Fibroblast of lung (primary cell): Measurements from ENCODE around the gene CCNL1. TPM values are rescaled to one million over a fixed set of nuclear protein-coding genes. Genes with fewer than 3 reads are reported as not detected.
"Not testable (repeated sequence)": the region's sequence is repeated elsewhere in the genome, so short reads cannot be mapped to it uniquely, and the experiment has no call there.

ENCODE experiments used
- DNase-seq, 2 donors: peaks; one replicate each; pipeline versions ENCODE4 v3.0.0 to v3.0.0-alpha.2; 2010; ENCODE audit warnings: low read depth in 2 of 2
- H2AFZ ChIP-seq: 2 replicates; pipeline ENCODE4 v1.5.1; 2012; ENCODE audit warnings: low read length, control low read depth, inconsistent platforms
- H3K27ac ChIP-seq: 2 replicates; pipeline ENCODE4 v1.5.1; 2011; ENCODE audit warnings: low read length, control low read depth; ENCODE audit not compliant: insufficient read depth
- H3K27me3 ChIP-seq: 2 replicates; pipeline ENCODE4 v1.5.1; 2011; ENCODE audit warnings: mild to moderate bottlenecking, low read length; ENCODE audit not compliant: control insufficient read depth, insufficient read depth
- H3K36me3 ChIP-seq: 2 replicates; pipeline ENCODE4 v1.5.1; 2011; ENCODE audit warnings: low read length; ENCODE audit not compliant: control insufficient read depth, insufficient read depth
- H3K4me1 ChIP-seq: 2 replicates; pipeline ENCODE4 v1.5.1; 2011; ENCODE audit warnings: low read length; ENCODE audit not compliant: control insufficient read depth, insufficient read depth; ENCODE audit errors: extremely low read depth
- H3K4me2 ChIP-seq: 2 replicates; pipeline ENCODE4 v1.5.1; 2011; ENCODE audit warnings: low read length, control low read depth; ENCODE audit not compliant: insufficient read depth; ENCODE audit errors: extremely low read depth
- H3K4me3 ChIP-seq, 4 experiments: fragments of 200-600 bp in 1 of 4; sonication (generic) in 1 of 4; replicated peaks in 1 of 4; 2 replicates each; pipeline ENCODE4 v1.5.1; 2011 to 2016; ENCODE audit warnings: low read length in 4 of 4, low read depth in 3 of 4, mild to moderate bottlenecking in 3 of 4, control low read depth in 2 of 4, inconsistent platforms in 1 of 4, mixed read lengths in 1 of 4; ENCODE audit not compliant: insufficient read depth in 1 of 4; ENCODE audit errors: control extremely low read depth in 1 of 4
- H3K79me2 ChIP-seq: 2 replicates; pipeline ENCODE4 v1.5.1; 2012; ENCODE audit warnings: mild to moderate bottlenecking, low read length, inconsistent platforms; ENCODE audit not compliant: control insufficient read depth, insufficient read depth
- H3K9ac ChIP-seq: 2 replicates; pipeline ENCODE4 v1.5.1; 2011; ENCODE audit warnings: mild to moderate bottlenecking, low read length, control low read depth; ENCODE audit not compliant: insufficient read depth
- H3K9me3 ChIP-seq: 2 replicates; pipeline ENCODE4 v1.5.1; 2012; ENCODE audit warnings: low read depth, low read length; ENCODE audit not compliant: control insufficient read depth, insufficient read depth
- H4K20me1 ChIP-seq: 2 replicates; pipeline ENCODE4 v1.5.1; 2011; ENCODE audit warnings: low read length; ENCODE audit not compliant: control insufficient read depth, insufficient read depth; ENCODE audit errors: extremely low read depth
- EZH2 ChIP-seq: IDR thresholded peaks from 2 replicates; pipeline ENCODE4 v1.5.1; 2012; ENCODE audit warnings: low read length, control low read depth, mild to moderate bottlenecking; ENCODE audit errors: missing control alignments
- polyA plus RNA-seq, 2 donors: library from polyadenylated mRNA; depleted of rRNA in 1 of 2; stranded (reverse) in 1 of 2; unstranded in 1 of 2; fragments of >200 nt; gene quantifications; 2 replicates each; pipeline ENCODE4 v1.2.1, GENCODE V29; 2011 to 2012; ENCODE audit warnings: missing spikeins in 1 of 2
- total RNA-seq: library from RNA; depleted of rRNA; stranded (reverse); fragments of >200 nt; gene quantifications from 2 replicates; pipeline ENCODE4 v1.2.1, GENCODE V29; 2014
- TF ChIP-seq, protein P1 (sequence below), 2 donors: IDR thresholded peaks in 1 of 2; conservative IDR thresholded peaks in 1 of 2; 1 replicate in 1 of 2; 2 replicates in 1 of 2; pipeline ENCODE4 v1.5.1; 2011 to 2012; ENCODE audit warnings: low read length in 2 of 2, control low read depth in 1 of 2, inconsistent platforms in 1 of 2, low read depth in 1 of 2, mild to moderate bottlenecking in 1 of 2

CCNL1 gene
- total and polyA plus RNA-seq, 2 donors (not counting 1 experiment from before 2014, with no cell fraction given), result 63.8 to 219 TPM

DNA sequence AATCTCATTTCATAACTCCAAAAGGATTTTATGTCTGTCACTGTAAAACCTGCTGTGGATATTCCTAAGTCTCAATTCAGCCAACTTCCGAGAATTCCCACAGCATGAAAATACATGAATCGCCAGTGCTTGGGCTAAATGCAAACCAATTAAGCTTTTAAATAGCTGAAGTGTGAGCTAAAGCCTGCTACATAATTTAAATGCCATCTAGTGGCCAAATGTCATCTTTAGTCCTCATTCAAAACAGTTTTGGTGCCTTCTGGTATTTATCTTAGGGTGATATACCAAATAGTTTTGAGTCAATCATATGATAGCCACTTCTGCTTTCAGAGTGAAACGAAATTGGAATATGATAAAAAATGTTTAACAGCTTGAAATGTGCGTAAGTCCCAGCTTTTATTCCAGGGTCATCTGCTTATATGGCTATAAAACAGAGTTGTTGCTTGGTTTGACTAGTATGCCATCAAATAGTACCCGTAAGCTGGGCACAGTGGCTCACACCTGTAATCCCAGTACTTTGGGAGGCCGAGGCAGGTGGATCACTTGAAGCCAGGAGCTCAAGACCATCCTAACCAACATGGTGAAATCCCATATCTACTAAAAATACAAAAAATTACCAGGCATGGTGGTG, 41.8 kb upstream of the CCNL1 start:
- no peak overlapping the region for H3K9ac ChIP-seq
- no peaks in the 10 kb centered on the region for H4K20me1 ChIP-seq
- H3K4me2 ChIP-seq, result peak overlapping the region; percentile 40
- no peak overlapping the region for H3K27ac ChIP-seq
- TF ChIP-seq, protein P1, sequence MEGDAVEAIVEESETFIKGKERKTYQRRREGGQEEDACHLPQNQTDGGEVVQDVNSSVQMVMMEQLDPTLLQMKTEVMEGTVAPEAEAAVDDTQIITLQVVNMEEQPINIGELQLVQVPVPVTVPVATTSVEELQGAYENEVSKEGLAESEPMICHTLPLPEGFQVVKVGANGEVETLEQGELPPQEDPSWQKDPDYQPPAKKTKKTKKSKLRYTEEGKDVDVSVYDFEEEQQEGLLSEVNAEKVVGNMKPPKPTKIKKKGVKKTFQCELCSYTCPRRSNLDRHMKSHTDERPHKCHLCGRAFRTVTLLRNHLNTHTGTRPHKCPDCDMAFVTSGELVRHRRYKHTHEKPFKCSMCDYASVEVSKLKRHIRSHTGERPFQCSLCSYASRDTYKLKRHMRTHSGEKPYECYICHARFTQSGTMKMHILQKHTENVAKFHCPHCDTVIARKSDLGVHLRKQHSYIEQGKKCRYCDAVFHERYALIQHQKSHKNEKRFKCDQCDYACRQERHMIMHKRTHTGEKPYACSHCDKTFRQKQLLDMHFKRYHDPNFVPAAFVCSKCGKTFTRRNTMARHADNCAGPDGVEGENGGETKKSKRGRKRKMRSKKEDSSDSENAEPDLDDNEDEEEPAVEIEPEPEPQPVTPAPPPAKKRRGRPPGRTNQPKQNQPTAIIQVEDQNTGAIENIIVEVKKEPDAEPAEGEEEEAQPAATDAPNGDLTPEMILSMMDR (conservative IDR thresholded peaks at IDR 0.05 in 1 of 2, IDR thresholded peaks at IDR 0.05 in 1 of 2; ENCODE audit: low read depth in 1 of 2, low read length in 2 of 2), result peak in 1 of 2 donors; percentile 57
- no peak for TF ChIP-seq EZH2
- no peaks in the 10 kb centered on the region for H3K27me3 ChIP-seq
- H3K9me3 ChIP-seq, result no peaks in the 10 kb centered on the region
- H3K4me1 ChIP-seq, result peaks cover 4% of the 10 kb centered on the region
- no peaks in the 10 kb centered on the region for H3K79me2 ChIP-seq
- DNase-seq, result peak; percentile 58 to 69
- H3K36me3 ChIP-seq, result no peaks in the 10 kb centered on the region
- H3K4me3 ChIP-seq, result no peak overlapping the region
- H2AFZ ChIP-seq, result no peak overlapping the region

DNA sequence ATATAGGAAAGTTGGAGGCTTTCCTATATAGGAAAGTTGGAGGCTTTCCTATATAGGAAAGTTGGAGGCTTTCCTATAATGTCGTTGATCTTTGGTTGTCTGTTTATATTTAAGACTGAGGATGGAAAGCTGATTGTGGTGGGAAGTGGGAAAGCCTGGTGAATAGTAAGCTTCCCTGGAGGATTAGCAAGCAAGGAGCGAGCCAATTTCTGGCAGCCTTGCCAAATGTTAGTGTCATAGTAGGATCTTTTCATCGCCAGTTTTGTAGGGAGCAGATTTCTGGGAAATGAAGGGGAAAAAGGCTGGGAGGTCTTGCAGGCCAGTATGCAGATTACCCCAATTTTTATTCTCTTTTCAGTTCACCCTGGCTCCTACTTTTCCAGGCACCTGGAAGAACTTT, 39.9 kb upstream of the CCNL1 start:
- no peaks in the 10 kb centered on the region for H4K20me1 ChIP-seq
- H3K9me3 ChIP-seq, result no peaks in the 10 kb centered on the region
- H3K4me2 ChIP-seq, result no peak overlapping the region
- H3K36me3 ChIP-seq, result no peaks in the 10 kb centered on the region
- no peak overlapping the region for H3K27ac ChIP-seq
- TF ChIP-seq EZH2, result no peak
- TF ChIP-seq, protein P1 (conservative IDR thresholded peaks at IDR 0.05 in 1 of 2, IDR thresholded peaks at IDR 0.05 in 1 of 2; ENCODE audit: low read depth in 1 of 2, low read length in 2 of 2), result no peak
- no peak overlapping the region for H3K4me3 ChIP-seq
- peak in 1 of 2 donors; percentile 17 for DNase-seq
- no peak overlapping the region for H2AFZ ChIP-seq
- peaks cover 4% of the 10 kb centered on the region for H3K4me1 ChIP-seq
- H3K9ac ChIP-seq, result no peak overlapping the region
- no peaks in the 10 kb centered on the region for H3K27me3 ChIP-seq
- no peaks in the 10 kb centered on the region for H3K79me2 ChIP-seq

DNA sequence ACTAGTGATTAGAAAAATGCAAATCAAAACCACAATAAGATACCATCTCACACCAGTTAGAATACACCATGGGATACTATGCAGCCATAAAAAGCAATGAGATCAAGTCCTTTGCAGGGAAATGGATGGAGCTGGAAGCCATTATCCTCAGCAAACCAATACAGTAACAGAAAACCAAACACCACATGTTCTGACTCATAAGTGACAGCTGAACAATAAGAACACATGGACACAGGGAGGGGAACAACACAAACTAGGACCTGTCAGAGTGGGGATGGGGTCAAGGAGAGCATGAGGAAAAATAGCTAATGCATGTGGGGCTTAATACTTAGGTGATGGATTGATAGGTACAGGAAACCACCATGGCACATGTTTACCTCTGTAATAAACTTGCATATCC, 36.0 kb upstream of the CCNL1 start:
- TF ChIP-seq, protein P1 (conservative IDR thresholded peaks at IDR 0.05 in 1 of 2, IDR thresholded peaks at IDR 0.05 in 1 of 2; ENCODE audit: low read depth in 1 of 2, low read length in 2 of 2), result no peak
- no peak for TF ChIP-seq EZH2
- no peak overlapping the region for H3K27ac ChIP-seq

DNA sequence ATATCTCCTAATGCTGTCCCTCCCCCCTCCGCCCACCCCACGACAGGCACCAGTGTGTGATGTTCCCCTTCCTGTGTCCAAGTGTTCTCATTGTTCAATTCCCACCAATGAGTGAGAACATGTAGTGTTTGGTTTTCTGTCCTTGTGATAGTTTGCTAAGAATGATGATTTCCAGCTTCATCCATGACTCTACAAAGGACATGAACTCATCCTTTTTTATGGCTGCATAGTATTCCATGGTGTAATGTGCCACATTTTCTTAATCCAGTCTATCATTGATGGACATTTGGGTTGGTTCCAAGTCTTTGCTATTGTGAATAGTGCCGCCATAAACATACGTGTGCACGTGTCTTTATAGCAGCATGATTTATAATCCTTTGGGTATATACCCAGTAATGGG, 31.2 kb upstream of the CCNL1 start:
- not testable (repeated sequence) for DNase-seq, H3K9me3 ChIP-seq, H3K27me3 ChIP-seq, H4K20me1 ChIP-seq, H3K36me3 ChIP-seq, H3K4me3 ChIP-seq, H3K79me2 ChIP-seq, H2AFZ ChIP-seq, H3K27ac ChIP-seq, H3K9ac ChIP-seq, H3K4me2 ChIP-seq, H3K4me1 ChIP-seq

More for the DNA sequence above, 36.0 kb upstream of the CCNL1 start:
- no peaks in the 10 kb centered on the region for H3K4me1 ChIP-seq
- H3K9ac ChIP-seq, result no peak overlapping the region
- no peaks in the 10 kb centered on the region for H3K27me3 ChIP-seq
- H3K4me2 ChIP-seq, result no peak overlapping the region
- DNase-seq, result no peak
- no peaks in the 10 kb centered on the region for H4K20me1 ChIP-seq
- no peaks in the 10 kb centered on the region for H3K79me2 ChIP-seq
- H3K9me3 ChIP-seq, result no peaks in the 10 kb centered on the region
- H3K36me3 ChIP-seq, result no peaks in the 10 kb centered on the region
- H2AFZ ChIP-seq, result no peak overlapping the region
- no peak overlapping the region for H3K4me3 ChIP-seq
